GM23338 (cell line): ENCODE measurements around the gene MPZ. TPM values are rescaled to one million over a fixed set of nuclear protein-coding genes. Genes with fewer than 3 reads are reported as not detected.

Source experiments
- ATAC-seq: fragments of 200-7000 bp; cut with Tn5 transposase; 3 replicates; pipeline ENCODE4 v1.9.1; 2020
- DNase-seq: peaks from one replicate; pipeline ENCODE4 v3.0.0-alpha.2; 2015; ENCODE audit warnings: low spot score
- H2AFZ ChIP-seq: fragments of 200-600 bp; sonication (generic); 2 replicates; pipeline ENCODE4 v1.8.0; 2016; ENCODE audit warnings: antibody characterized with exemption, mild to moderate bottlenecking, moderate library complexity
- H3F3A ChIP-seq: fragments of 200-600 bp; sonication (generic); replicated peaks from 2 replicates; pipeline ENCODE4 v1.8.0; 2017; ENCODE audit warnings: antibody characterized with exemption, mixed run types, low read depth
- H3K27ac ChIP-seq: fragments of 200-600 bp; sonication (generic); 2 replicates; pipeline ENCODE4 v1.6.1; 2016; ENCODE audit warnings: low read depth
- H3K27me3 ChIP-seq: fragments of 200-600 bp; sonication (generic); 2 replicates; pipeline ENCODE4 v1.8.0; 2016; ENCODE audit warnings: mild to moderate bottlenecking, mixed run types, moderate library complexity; ENCODE audit not compliant: insufficient read depth
- H3K36me3 ChIP-seq: fragments of 200-600 bp; sonication (generic); 2 replicates; pipeline ENCODE4 v1.8.0; 2016; ENCODE audit warnings: mild to moderate bottlenecking; ENCODE audit not compliant: insufficient read depth
- H3K4me1 ChIP-seq: fragments of 200-600 bp; sonication (generic); 2 replicates; pipeline ENCODE4 v1.8.0; 2016; ENCODE audit warnings: mild to moderate bottlenecking, moderate library complexity; ENCODE audit not compliant: insufficient read depth
- H3K4me2 ChIP-seq: fragments of 200-600 bp; sonication (generic); 2 replicates; pipeline ENCODE4 v1.7.1; 2017; ENCODE audit warnings: mixed run types
- H3K4me3 ChIP-seq: fragments of 200-600 bp; sonication (generic); 2 replicates; pipeline ENCODE4 v1.6.1; 2016; ENCODE audit warnings: mixed run types
- H3K79me2 ChIP-seq: fragments of 200-600 bp; sonication (generic); replicated peaks from 2 replicates; pipeline ENCODE4 v1.8.0; 2017; ENCODE audit warnings: mild to moderate bottlenecking; ENCODE audit not compliant: insufficient read depth
- H3K9me2 ChIP-seq: fragments of 200-600 bp; sonication (generic); 2 replicates; pipeline ENCODE4 v1.8.0; 2017; ENCODE audit not compliant: insufficient read depth
- H4K20me1 ChIP-seq: fragments of 200-600 bp; sonication (generic); replicated peaks from 2 replicates; pipeline ENCODE4 v1.8.0; 2017; ENCODE audit warnings: mild to moderate bottlenecking; ENCODE audit not compliant: insufficient read depth
- H3K27ac Mint-ChIP-seq: 2 replicates; pipeline ENCODE4 v1.8.0; 2020; ENCODE audit warnings: inconsistent platforms, mild to moderate bottlenecking, moderate library complexity, mixed read lengths
- H3K27me3 Mint-ChIP-seq: 3 replicates; pipeline ENCODE4 v1.8.0; 2022; ENCODE audit warnings: low read depth, mild to moderate bottlenecking, moderate library complexity, mixed read lengths, inconsistent platforms; ENCODE audit not compliant: insufficient read depth, poor library complexity
- H3K36me3 Mint-ChIP-seq: 3 replicates; pipeline ENCODE4 v1.8.0; 2021; ENCODE audit warnings: low read depth, mild to moderate bottlenecking, inconsistent platforms, moderate library complexity, mixed read lengths
- H3K4me1 Mint-ChIP-seq: 3 replicates; pipeline ENCODE4 v1.8.0; 2020; ENCODE audit warnings: mild to moderate bottlenecking, inconsistent platforms, mixed read lengths
- H3K4me3 Mint-ChIP-seq: 3 replicates; pipeline ENCODE4 v1.8.0; 2021; ENCODE audit warnings: moderate library complexity, mild to moderate bottlenecking, inconsistent platforms, mixed read lengths
- H3K9me3 Mint-ChIP-seq: 3 replicates; pipeline ENCODE4 v1.8.0; 2020; ENCODE audit warnings: moderate library complexity, mild to moderate bottlenecking, inconsistent platforms, mixed read lengths
- CREB1 ChIP-seq: fragments of 250-450 bp; sonication (Bioruptor Pico); IDR thresholded peaks from 2 replicates; pipeline ENCODE4 v1.5.0; 2020; ENCODE audit warnings: low read depth, mild to moderate bottlenecking, moderate library complexity
- EZH2phosphoT487 ChIP-seq: fragments of 200-600 bp; sonication (generic); IDR thresholded peaks from one replicate; pipeline ENCODE4 v1.8.1; 2018; ENCODE audit warnings: antibody characterized with exemption; ENCODE audit not compliant: unreplicated experiment
- JUNB ChIP-seq: IDR thresholded peaks from one replicate; pipeline ENCODE4 v1.6.1; 2016; ENCODE audit warnings: antibody characterized with exemption; ENCODE audit not compliant: unreplicated experiment
- STAT1 ChIP-seq: IDR thresholded peaks from one replicate; pipeline ENCODE4 v1.6.1; 2016; ENCODE audit warnings: antibody characterized with exemption; ENCODE audit not compliant: unreplicated experiment
- ZNF331 ChIP-seq: fragments of 250-450 bp; sonication (Bioruptor Pico); IDR thresholded peaks from 2 replicates; pipeline ENCODE4 v1.5.0; 2020; ENCODE audit warnings: low read depth, mild to moderate bottlenecking, moderate library complexity
- ZNF462 ChIP-seq: fragments of 250-450 bp; sonication (Bioruptor Pico); IDR thresholded peaks from 2 replicates; pipeline ENCODE4 v1.5.0; 2020; ENCODE audit warnings: mild to moderate bottlenecking, moderate library complexity
- polyA plus RNA-seq: library from polyadenylated mRNA; unstranded; fragments of >200 nt; fragmentation: Nextera tagmentation; extraction: Ambion mirVana; gene quantifications from 2 replicates; pipeline ENCODE4 v1.2.1, GENCODE V29; 2016
- total RNA-seq: library from RNA; depleted of rRNA; stranded (reverse); fragments of >200 nt; shearing (Covaris generic); gene quantifications from 2 replicates; pipeline ENCODE4 v1.2.3, GENCODE V29; 2014
- TF ChIP-seq, protein P1 (sequence below), 2 experiments: fragments of 200-600 bp in 1 of 2; sonication (generic) in 1 of 2; conservative IDR thresholded peaks; 2 replicates each; pipeline versions ENCODE4 v1.5.1 to v1.6.1; 2016 to 2017; ENCODE audit warnings: antibody characterized with exemption in 2 of 2, low read depth in 2 of 2, mild to moderate bottlenecking in 2 of 2, moderate library complexity in 1 of 2
- TF ChIP-seq, protein P2 (sequence below): IDR thresholded peaks from one replicate; pipeline ENCODE4 v1.6.1; 2018; ENCODE audit warnings: antibody characterized with exemption; ENCODE audit not compliant: unreplicated experiment

MPZ gene
- total and polyA plus RNA-seq, 2 experiments from 2014 or later = 1.9 to 4.0 TPM

DNA sequence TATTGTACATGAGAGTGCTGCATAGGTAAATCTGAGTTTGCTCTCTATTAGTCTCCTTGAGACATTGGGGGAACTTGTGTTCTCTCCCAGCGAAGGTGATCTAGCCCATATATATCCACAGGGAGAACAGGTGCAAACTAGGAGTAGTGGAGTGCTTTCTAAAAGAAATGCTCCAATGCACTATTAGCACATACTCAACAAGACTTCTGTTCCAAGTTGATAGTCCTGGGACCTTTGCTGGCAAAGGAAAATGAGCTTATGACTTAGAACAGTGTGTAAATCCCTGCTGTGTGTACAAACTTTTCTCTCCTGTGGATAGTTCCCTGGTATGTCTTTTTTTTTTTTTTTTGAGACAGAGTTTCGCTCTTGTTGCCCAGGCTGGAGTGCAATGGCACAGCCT lies 32.4 kb upstream of the MPZ start:
- Histone ChIP-seq H4K20me1 (0 out of 2 replicates have a peak, but pooled peaks cover 3% of the 10 kb centered on the region), H3K4me3 (no peak overlapping the region), H3K4me2 (no peak overlapping the region), H3K36me3 (peaks cover 14% of the 10 kb centered on the region), H3K9me2 (no peaks in the 10 kb centered on the region), H3K79me2 (no peaks in the 10 kb centered on the region), H3K27ac (no peak overlapping the region), H3F3A (0 out of 2 replicates have a peak, but pooled peaks cover 3% of the 10 kb centered on the region), H3K27me3 (no peaks in the 10 kb centered on the region), H2AFZ (no peak overlapping the region), H3K4me1 (no peaks in the 10 kb centered on the region)
- peaks cover 1% of the 10 kb centered on the region for H3K27me3 Mint-ChIP-seq
- no peaks in the 10 kb centered on the region for H3K4me1 Mint-ChIP-seq
- no peaks in the 10 kb centered on the region for H3K9me3 Mint-ChIP-seq
- peaks cover 60% of the 10 kb centered on the region for H3K36me3 Mint-ChIP-seq
- TF ChIP-seq, protein P1, sequence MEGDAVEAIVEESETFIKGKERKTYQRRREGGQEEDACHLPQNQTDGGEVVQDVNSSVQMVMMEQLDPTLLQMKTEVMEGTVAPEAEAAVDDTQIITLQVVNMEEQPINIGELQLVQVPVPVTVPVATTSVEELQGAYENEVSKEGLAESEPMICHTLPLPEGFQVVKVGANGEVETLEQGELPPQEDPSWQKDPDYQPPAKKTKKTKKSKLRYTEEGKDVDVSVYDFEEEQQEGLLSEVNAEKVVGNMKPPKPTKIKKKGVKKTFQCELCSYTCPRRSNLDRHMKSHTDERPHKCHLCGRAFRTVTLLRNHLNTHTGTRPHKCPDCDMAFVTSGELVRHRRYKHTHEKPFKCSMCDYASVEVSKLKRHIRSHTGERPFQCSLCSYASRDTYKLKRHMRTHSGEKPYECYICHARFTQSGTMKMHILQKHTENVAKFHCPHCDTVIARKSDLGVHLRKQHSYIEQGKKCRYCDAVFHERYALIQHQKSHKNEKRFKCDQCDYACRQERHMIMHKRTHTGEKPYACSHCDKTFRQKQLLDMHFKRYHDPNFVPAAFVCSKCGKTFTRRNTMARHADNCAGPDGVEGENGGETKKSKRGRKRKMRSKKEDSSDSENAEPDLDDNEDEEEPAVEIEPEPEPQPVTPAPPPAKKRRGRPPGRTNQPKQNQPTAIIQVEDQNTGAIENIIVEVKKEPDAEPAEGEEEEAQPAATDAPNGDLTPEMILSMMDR (conservative IDR thresholded peaks at IDR 0.05; ENCODE audit: low read depth in 2 of 2) = no peak
- TF ChIP-seq STAT1 = no peak
- no peak for TF ChIP-seq ZNF331 (CRISPR knock-in tag)
- no peak overlapping the region for H3K4me3 Mint-ChIP-seq
- DNase-seq = no peak
- no peak overlapping the region for H3K27ac Mint-ChIP-seq
- no peak for ATAC-seq

GRCh38 chr1:161335796-161336195 lies 26.0 kb upstream of the MPZ start:
- Histone ChIP-seq H3K79me2 (no peaks in the 10 kb centered on the region), H3K4me3 (no peak overlapping the region), H3K27ac (no peak overlapping the region), H3K27me3 (no peaks in the 10 kb centered on the region), H3K36me3 (peaks cover 15% of the 10 kb centered on the region), H3K9me2 (no peaks in the 10 kb centered on the region), H4K20me1 (peaks cover 3% of the 10 kb centered on the region; the same call in 1 of the 2 replicates), H2AFZ (no peak overlapping the region), H3F3A (no peaks in the 10 kb centered on the region), H3K4me2 (no peak overlapping the region), H3K4me1 (no peaks in the 10 kb centered on the region)
- Mint-ChIP-seq H3K27me3 (peaks cover 3% of the 10 kb centered on the region), H3K4me1 (no peaks in the 10 kb centered on the region), H3K36me3 (peaks cover 56% of the 10 kb centered on the region), H3K9me3 (no peaks in the 10 kb centered on the region), H3K27ac (no peak overlapping the region), H3K4me3 (no peak overlapping the region)
- DNase-seq = no peak
- ATAC-seq = no peak
- TF ChIP-seq ZNF462 (CRISPR knock-in tag) (no peak), EZH2phosphoT487 (no peak), JUNB (no peak), CREB1 (CRISPR knock-in tag) (no peak)
- TF ChIP-seq, protein P2, sequence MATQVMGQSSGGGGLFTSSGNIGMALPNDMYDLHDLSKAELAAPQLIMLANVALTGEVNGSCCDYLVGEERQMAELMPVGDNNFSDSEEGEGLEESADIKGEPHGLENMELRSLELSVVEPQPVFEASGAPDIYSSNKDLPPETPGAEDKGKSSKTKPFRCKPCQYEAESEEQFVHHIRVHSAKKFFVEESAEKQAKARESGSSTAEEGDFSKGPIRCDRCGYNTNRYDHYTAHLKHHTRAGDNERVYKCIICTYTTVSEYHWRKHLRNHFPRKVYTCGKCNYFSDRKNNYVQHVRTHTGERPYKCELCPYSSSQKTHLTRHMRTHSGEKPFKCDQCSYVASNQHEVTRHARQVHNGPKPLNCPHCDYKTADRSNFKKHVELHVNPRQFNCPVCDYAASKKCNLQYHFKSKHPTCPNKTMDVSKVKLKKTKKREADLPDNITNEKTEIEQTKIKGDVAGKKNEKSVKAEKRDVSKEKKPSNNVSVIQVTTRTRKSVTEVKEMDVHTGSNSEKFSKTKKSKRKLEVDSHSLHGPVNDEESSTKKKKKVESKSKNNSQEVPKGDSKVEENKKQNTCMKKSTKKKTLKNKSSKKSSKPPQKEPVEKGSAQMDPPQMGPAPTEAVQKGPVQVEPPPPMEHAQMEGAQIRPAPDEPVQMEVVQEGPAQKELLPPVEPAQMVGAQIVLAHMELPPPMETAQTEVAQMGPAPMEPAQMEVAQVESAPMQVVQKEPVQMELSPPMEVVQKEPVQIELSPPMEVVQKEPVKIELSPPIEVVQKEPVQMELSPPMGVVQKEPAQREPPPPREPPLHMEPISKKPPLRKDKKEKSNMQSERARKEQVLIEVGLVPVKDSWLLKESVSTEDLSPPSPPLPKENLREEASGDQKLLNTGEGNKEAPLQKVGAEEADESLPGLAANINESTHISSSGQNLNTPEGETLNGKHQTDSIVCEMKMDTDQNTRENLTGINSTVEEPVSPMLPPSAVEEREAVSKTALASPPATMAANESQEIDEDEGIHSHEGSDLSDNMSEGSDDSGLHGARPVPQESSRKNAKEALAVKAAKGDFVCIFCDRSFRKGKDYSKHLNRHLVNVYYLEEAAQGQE = no peak
- TF ChIP-seq, protein P1 (conservative IDR thresholded peaks at IDR 0.05; ENCODE audit: low read depth in 2 of 2) = no peak
